Activated T-helper 2 cell treated with anti-CD3 and anti-CD28 coated beads, Interferon-gamma antibody, Interleukin-2, Interleukin-4, amounts not matched to agents 10 μg/mL and 5 μg/mL and 100 μg/mL, durations not matched to agents 14 hours and 24 hours and 36 hours (primary cell): ENCODE measurements around the gene OXSR1. TPM values are rescaled to one million over a fixed set of nuclear protein-coding genes. Genes with fewer than 3 reads are reported as not detected.

Source experiments
- DNase-seq: peaks from one replicate; pipeline ENCODE4 v3.0.0; 2021; ENCODE audit warnings: low spot score
- H3K27ac Mint-ChIP-seq: one replicate; pipeline ENCODE4 v1.8.0; 2021; ENCODE audit warnings: mixed read lengths
- H3K27me3 Mint-ChIP-seq: one replicate; pipeline ENCODE4 v1.8.0; 2021; ENCODE audit warnings: low read depth, mixed read lengths
- H3K36me3 Mint-ChIP-seq: one replicate; pipeline ENCODE4 v1.8.0; 2021; ENCODE audit warnings: low read depth, mixed read lengths
- H3K4me1 Mint-ChIP-seq: one replicate; pipeline ENCODE4 v1.8.0; 2021; ENCODE audit warnings: low read depth, mixed read lengths
- H3K4me3 Mint-ChIP-seq: one replicate; pipeline ENCODE4 v1.8.0; 2021; ENCODE audit warnings: low read depth, mild to moderate bottlenecking, moderate library complexity, mixed read lengths
- H3K9me3 Mint-ChIP-seq: one replicate; pipeline ENCODE4 v1.8.0; 2021; ENCODE audit warnings: mixed read lengths
- intact Hi-C: fragments of 100-400 bp; cut with micrococcal nuclease; formaldehyde crosslinking; loops from one replicate; pipeline ENCODE4 v1.15.1; 2023
- total RNA-seq: library from RNA; stranded (reverse); gene quantifications from 2 replicates; pipeline ENCODE4 v1.2.3, GENCODE V29; 2022

The OXSR1 gene
- total RNA-seq, 1 donor from 2014 or later: 62.2 TPM

DNA sequence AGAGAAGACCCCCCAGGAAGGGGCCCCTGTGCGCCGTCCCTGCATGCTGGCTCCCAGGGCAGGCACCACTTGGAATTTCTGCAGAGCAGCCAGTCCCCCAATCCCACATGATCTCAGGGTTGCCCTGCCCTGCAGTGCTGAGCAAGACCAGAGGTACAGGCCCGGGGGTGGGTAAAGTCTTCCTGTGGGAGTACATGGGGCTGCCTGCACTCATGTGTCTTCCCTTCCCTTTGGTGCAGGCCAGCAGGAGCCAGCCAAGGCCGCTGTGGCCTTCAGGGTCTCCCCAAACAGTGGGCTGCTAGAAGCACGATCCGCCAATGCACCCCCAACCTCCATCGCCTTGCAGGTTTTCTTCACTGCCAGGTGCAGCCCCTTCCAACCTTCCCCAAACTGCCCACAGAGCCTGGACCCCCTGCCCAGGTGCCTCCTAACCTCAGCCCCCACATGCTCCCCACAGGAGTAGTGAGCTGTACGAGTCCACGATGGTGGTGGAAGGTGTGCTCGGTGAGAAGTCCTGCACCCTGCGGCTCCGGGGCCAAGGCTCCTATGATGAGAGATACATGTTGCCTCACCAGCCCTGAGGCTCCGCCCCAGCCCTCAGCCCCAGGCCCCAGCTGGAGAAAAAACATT is 43.4 kb upstream of the OXSR1 start:
- Mint-ChIP-seq H3K4me3 (no peak overlapping the region), H3K27me3 (no peaks in the 10 kb centered on the region), H3K27ac (no peak overlapping the region), H3K36me3 (peaks cover 59% of the 10 kb centered on the region), H3K4me1 (peaks cover 1% of the 10 kb centered on the region), H3K9me3 (no peaks in the 10 kb centered on the region)
- intact Hi-C loops: no loop called here
- no peak for DNase-seq

DNA sequence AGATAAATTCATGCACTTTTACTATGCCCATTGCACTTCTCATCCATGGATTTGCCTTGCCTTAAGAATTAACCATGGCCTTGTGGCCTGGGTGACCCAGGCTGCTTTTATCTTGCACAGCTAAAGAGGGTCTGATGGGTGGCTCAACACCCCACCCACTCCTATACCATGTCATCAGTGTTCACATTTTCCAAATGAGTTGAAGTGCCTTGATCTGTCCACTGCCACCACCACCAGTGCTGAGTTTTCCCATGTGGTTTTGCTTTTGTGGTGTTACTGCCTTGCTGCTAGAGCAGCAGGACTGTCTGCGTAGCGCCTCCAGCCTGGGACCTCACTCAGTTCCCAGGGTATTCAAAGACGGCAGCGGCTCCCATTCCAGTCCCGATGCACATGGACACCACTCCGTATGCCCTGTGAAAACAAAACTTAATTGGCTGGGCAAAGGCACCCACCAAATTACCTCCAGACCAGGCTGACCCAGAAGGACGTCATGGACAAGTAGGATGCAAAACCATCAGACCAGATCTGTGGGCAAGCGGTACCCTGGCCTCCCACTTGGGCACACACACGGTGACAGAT is 42.5 kb upstream of the OXSR1 start:
- no peak overlapping the region for H3K27ac Mint-ChIP-seq
- no peak for DNase-seq
- peaks cover 1% of the 10 kb centered on the region for H3K4me1 Mint-ChIP-seq
- H3K4me3 Mint-ChIP-seq: no peak overlapping the region
- no peaks in the 10 kb centered on the region for H3K27me3 Mint-ChIP-seq
- no peaks in the 10 kb centered on the region for H3K9me3 Mint-ChIP-seq
- intact Hi-C loops: no loop called here
- peaks cover 68% of the 10 kb centered on the region for H3K36me3 Mint-ChIP-seq

DNA sequence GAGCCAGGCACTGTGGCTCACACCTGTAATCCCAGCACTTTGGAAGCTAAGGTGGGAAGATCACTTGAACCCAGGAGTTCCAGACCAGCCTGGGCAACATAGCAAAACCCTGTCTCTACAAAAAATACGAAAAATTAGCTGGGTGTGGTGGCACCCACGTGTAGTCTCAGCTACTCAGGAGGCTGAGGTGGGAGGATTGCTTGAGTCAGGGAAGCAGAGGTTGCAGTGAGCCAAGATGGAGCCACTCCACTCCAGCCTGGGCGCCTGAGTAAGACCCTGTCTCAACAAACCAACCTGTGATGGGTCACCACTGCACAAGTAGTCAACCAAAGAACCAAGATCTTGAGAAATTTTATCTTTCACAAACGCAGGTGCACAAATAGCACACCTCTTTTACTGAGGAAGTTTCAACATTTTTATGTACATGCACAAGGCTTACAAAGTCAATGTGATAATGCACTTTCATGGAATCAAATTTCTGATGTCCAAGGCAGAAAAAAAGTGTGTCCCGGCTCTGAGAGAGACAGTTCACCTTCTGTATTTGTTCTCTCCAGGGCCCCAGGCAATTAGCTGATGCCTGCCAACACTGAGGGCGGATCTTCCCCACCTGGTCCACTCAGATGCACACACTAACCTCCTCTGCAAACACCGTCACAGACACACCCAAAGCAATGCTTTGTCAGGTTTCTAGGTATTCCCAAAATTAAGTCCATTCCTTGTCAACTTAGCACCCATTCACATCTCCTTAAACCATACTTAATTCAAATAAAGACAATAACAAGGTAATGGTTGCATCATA is 40.8 kb upstream of the OXSR1 start:
- intact Hi-C loops: no loop called here
- DNase-seq: no peak
- H3K36me3 Mint-ChIP-seq: peaks cover 71% of the 10 kb centered on the region
- no peaks in the 10 kb centered on the region for H3K27me3 Mint-ChIP-seq
- no peak overlapping the region for H3K4me3 Mint-ChIP-seq
- peaks cover 1% of the 10 kb centered on the region for H3K4me1 Mint-ChIP-seq
- H3K27ac Mint-ChIP-seq: no peak overlapping the region
- H3K9me3 Mint-ChIP-seq: no peaks in the 10 kb centered on the region

DNA sequence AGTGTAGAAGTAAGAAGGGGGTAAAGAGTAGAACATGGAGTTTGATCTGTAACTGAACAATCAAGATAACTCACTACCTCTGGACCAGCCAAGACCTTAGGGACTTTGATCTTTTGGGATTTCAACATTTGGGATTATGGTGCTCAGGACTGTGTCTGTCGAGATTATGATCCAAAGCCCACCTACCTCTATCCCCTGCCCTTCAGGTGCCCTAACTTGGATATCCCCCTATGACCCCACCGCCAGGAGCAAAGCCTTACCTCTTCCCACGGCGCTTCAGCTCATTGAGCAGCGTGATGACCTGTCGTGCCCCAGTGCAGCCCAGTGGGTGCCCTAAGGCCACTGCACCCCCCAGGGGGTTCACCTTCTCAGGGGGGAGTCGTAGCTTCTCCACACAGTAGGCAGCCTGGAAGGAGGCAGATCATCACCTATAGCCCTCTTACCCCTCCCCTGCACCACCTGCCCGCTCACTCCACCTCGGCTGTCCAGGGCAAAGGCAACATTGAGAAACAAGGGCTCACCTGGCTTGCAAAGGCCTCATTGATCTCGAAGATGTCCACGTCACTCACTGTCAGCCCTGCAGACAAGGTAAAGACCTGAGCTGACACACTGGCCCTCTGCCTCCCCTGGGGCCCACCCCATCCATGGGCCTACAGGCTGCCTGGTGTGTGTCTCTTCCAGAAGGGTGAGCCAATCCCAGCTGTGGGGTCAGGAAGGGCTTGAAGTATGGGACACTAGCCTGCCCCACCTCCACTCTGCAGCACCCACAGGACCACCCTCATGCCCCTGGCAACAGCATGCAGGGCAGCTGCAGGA is 39.8 kb upstream of the OXSR1 start:
- H3K27me3 Mint-ChIP-seq: no peaks in the 10 kb centered on the region
- intact Hi-C loops: no loop called here
- no peaks in the 10 kb centered on the region for H3K9me3 Mint-ChIP-seq
- no peak overlapping the region for H3K4me3 Mint-ChIP-seq
- H3K4me1 Mint-ChIP-seq: peaks cover 1% of the 10 kb centered on the region
- H3K27ac Mint-ChIP-seq: no peak overlapping the region
- no peak for DNase-seq
- H3K36me3 Mint-ChIP-seq: peaks cover 72% of the 10 kb centered on the region

DNA sequence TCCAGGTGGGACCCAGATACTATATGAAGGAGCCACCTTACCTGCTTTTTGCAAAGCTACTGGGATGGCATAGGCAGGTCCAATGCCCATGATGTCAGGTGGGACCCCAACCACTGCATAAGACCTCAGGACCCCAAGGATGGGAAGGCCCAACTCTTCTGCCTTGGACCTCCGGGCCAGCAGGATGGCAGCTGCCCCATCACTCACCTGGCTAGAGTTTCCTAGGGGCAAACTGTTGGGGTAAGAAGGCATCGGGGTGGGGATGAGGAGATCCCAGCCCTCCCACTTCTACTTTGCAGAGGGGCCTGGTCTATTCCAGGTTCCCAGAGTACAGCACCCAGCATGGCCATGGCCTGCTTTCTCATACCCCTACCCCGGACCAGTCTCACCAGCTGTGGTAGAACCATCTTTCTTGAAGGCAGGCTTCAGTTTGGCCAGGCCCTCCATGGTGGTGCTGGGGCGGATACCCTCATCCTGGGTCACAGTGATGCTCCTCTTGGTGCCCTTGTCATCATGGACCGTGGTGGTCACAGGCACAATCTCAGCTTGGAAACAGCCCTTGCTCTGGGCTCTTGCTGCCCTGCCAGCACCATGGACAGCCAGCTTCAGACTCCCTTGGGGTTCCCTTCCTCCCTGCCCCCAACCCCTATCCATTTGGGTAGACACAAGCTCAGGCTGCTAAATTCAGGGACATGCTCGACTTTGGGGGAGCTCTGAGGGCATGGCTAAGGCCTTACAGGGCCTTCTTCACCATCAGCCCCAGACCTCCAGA is 39.0 kb upstream of the OXSR1 start:
- no peaks in the 10 kb centered on the region for H3K9me3 Mint-ChIP-seq
- H3K4me3 Mint-ChIP-seq: no peak overlapping the region
- H3K27me3 Mint-ChIP-seq: no peaks in the 10 kb centered on the region
- H3K4me1 Mint-ChIP-seq: peaks cover 1% of the 10 kb centered on the region
- H3K27ac Mint-ChIP-seq: no peak overlapping the region
- no peak for DNase-seq
- intact Hi-C loops: no loop called here
- peaks cover 74% of the 10 kb centered on the region for H3K36me3 Mint-ChIP-seq

DNA sequence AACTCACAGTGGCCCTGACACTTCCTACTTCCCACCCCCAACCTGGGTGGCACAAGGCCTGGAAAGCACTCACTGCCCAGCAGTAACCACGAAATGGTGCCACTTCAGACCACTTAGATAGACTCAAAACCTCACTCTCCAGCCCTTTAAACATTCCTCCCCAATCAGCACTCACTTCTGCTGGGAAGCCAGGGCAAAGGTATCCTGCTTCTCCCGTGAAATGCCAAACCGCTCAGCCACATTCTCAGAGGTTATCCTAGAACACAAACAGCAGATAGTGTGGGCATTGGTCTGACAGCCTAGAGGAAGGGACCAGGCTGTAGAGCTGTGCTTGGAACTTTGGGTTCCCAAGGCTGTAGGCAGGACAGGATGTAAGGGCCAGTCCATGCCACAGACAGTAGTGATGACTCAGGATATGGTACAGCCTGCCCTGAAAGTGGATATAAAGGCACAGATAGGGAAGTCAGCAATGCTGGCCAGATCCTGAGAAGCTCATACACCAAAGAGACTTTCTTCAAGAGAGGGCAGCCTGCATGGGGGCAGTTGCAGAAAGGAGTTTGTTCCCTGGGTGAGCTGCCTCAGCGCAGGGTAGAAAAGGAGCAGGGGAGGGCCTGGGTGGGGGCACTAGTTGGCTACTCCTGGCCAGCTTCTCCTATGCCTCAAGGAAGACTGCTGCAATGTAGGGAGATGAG is 37.6 kb upstream of the OXSR1 start:
- Mint-ChIP-seq H3K27ac (peak overlapping the region; percentile 22), H3K4me1 (peaks cover 7% of the 10 kb centered on the region), H3K9me3 (no peaks in the 10 kb centered on the region), H3K4me3 (no peak overlapping the region), H3K27me3 (no peaks in the 10 kb centered on the region), H3K36me3 (peaks cover 76% of the 10 kb centered on the region)
- no peak for DNase-seq
- intact Hi-C loops: no loop called here

DNA sequence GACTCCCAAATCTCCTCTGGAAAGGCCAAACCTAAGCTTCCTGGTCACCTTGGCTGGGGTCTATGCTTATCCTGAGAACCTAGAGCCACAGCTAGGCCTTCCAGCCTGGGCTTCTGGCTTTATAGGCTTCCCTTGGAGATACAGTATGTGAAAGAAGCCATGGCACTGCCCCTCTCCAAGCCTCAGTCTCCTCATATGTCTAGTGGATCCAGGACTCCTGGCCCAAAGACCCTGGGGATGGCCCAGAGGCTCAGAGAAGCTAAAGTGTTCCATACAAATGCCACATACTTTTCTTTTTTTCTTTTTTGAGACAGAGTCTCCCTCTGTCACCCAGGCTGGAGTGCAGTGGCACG is 37.1 kb upstream of the OXSR1 start:
- H3K27ac Mint-ChIP-seq: no peak overlapping the region
- intact Hi-C loops: no loop called here

DNA sequence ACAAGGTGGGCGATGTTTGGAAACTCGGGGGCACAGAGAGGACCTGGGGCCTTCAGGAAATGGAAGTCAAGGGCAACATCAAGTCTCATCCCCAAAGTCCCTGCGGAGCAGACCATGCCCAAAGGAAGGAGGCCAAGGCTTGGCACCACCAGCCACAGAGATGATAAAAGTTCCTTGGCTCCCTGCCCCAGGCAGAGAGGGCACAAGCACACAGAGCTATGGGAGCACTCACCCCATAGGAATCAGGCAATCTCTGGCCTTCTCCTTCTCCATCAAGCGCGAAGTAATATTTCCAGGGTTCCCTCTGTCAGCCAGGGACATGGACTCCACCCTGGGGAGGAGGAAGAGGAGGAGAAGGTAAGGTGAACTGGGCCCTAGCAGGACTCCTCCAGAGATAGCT is 36.3 kb upstream of the OXSR1 start:
- no peak overlapping the region for H3K4me3 Mint-ChIP-seq
- intact Hi-C loops: no loop called here
- H3K27me3 Mint-ChIP-seq: no peaks in the 10 kb centered on the region
- peaks cover 9% of the 10 kb centered on the region for H3K4me1 Mint-ChIP-seq
- DNase-seq: no peak
- peaks cover 81% of the 10 kb centered on the region for H3K36me3 Mint-ChIP-seq
- H3K9me3 Mint-ChIP-seq: no peaks in the 10 kb centered on the region
- H3K27ac Mint-ChIP-seq: no peak overlapping the region

More for the DNA sequence above, 37.1 kb upstream of the OXSR1 start:
- peaks cover 9% of the 10 kb centered on the region for H3K4me1 Mint-ChIP-seq
- no peak for DNase-seq
- H3K9me3 Mint-ChIP-seq: no peaks in the 10 kb centered on the region
- no peaks in the 10 kb centered on the region for H3K27me3 Mint-ChIP-seq
- no peak overlapping the region for H3K4me3 Mint-ChIP-seq
- peaks cover 75% of the 10 kb centered on the region for H3K36me3 Mint-ChIP-seq

DNA sequence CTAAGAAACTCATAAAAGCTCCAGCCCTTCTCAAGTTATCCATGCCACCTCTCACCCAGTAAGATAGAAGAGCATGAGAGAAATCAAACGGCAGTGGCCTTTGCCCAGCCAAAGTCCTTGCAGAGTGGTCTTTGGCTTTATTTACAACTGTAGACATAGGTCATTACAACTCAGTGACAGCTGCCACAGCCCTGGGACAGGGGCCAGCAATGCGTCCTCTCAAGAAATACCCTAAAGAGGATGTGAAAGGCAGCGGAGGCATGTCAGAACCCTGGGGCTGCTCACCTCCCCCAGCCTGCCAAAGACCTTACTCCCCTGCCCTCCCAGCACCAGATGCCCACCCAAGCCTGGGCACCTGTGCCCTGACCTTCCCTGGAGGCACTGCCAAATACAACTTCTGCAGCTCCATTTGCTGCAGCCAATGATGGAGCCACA is 34.7 kb upstream of the OXSR1 start:
- Mint-ChIP-seq H3K27me3 (no peaks in the 10 kb centered on the region), H3K4me1 (peaks cover 17% of the 10 kb centered on the region)

DNA sequence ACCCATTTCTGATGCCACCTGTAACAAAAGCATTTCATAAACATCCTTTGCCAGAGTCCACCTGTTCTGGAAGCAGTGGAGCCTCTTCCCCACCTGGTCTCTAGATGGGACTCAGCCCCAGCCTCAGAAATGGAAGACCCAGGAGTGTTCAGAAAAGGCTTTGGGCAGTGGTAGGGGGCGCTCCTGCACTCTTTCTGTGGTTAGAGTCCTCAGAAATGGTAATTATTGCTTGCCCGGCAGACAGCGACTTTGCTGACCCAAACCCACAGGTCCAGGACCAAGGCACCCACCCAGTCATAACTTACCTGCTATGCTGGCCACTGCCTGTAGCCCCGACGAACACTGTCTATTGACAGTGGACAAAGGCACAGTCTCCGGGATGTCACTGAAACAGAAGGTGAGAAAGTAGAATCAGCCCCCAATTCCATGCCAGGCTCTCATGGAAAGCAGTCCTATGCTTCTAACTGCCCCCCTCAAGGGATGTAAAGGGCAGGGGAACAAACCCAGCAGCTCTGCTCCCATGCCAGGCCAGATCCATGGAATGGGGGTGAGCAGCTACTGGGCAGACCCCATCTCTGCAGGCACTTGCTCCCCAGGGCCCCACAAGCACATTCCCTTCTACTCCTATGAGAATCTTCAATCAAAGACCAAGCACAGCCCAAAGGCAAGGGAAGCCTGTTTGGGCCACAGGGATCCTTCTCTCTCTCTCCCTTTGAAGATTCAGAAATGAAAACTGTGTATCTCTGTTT is 33.5 kb upstream of the OXSR1 start:
- no peak for DNase-seq
- Mint-ChIP-seq H3K36me3 (peaks cover 71% of the 10 kb centered on the region), H3K27me3 (no peaks in the 10 kb centered on the region), H3K27ac (no peak overlapping the region), H3K9me3 (no peaks in the 10 kb centered on the region), H3K4me3 (no peak overlapping the region), H3K4me1 (peaks cover 24% of the 10 kb centered on the region)
- intact Hi-C loops: no loop called here

More for the DNA sequence above, 34.7 kb upstream of the OXSR1 start:
- intact Hi-C loops: no loop called here
- H3K9me3 Mint-ChIP-seq: no peaks in the 10 kb centered on the region
- H3K36me3 Mint-ChIP-seq: peaks cover 79% of the 10 kb centered on the region
- no peak overlapping the region for H3K27ac Mint-ChIP-seq
- H3K4me3 Mint-ChIP-seq: no peak overlapping the region
- DNase-seq: no peak

DNA sequence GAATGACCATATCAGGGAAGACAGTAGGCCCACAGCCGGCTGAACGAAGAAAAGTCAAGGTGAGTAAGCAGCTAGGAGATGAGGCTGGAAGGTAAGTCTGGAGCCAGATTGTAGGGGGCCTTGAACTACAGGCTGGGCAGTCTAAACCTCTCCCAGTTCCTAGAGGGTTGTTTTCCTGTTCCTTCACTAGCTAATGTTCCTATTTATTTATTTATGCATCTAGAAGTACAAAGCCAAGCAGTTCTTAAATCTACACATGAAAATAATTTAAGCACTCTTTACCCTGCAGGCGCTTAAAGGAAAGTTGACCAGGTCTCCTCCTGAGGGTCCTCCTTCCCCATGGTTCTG is 32.2 kb upstream of the OXSR1 start:
- peaks cover 31% of the 10 kb centered on the region for H3K4me1 Mint-ChIP-seq
- no peaks in the 10 kb centered on the region for H3K9me3 Mint-ChIP-seq
- intact Hi-C loops: no loop called here
- peaks cover 59% of the 10 kb centered on the region for H3K36me3 Mint-ChIP-seq
- DNase-seq: no peak
- no peak overlapping the region for H3K27ac Mint-ChIP-seq
- H3K4me3 Mint-ChIP-seq: no peak overlapping the region
- no peaks in the 10 kb centered on the region for H3K27me3 Mint-ChIP-seq
